ENCODE measurements around the gene GRIN3A.
"Not testable (repeated sequence)": the region's sequence is repeated elsewhere in the genome, so short reads cannot be mapped to it uniquely, and the experiment has no call there.

Gene GRIN3A

DNA sequence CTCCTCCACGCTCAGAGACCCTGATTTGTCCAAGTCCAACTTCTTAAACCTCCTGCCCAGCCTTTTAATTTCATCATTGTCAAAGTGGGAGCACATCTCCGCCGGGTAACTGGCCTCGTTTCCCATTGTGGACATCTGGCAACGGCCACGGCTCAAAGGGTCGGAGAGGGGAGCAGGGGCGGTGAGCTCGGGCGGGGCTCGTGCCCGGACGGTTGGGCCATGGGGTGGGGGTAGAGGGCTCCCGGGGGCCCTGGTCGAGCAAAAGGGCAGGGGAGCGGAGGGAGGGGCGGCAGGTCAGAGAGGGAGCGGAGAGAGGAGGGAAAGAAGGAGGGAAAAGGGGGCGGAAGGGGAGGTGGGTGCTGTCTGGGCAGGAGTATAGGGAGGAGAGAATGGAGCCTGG is 143.7 kb downstream of the GRIN3A start, which contains the start of gene PPP3R2:
PPP3R2 (minus strand) TSS at position 174 of the 400 bp plus-strand sequence; CDS start at position 126, 48 bp downstream.
- no peak within 1 kb of the TSS for H3K27ac ChIP-seq
- H3K9me3 ChIP-seq: no peaks in the 10 kb centered on the region
- TF ChIP-seq, protein P1, sequence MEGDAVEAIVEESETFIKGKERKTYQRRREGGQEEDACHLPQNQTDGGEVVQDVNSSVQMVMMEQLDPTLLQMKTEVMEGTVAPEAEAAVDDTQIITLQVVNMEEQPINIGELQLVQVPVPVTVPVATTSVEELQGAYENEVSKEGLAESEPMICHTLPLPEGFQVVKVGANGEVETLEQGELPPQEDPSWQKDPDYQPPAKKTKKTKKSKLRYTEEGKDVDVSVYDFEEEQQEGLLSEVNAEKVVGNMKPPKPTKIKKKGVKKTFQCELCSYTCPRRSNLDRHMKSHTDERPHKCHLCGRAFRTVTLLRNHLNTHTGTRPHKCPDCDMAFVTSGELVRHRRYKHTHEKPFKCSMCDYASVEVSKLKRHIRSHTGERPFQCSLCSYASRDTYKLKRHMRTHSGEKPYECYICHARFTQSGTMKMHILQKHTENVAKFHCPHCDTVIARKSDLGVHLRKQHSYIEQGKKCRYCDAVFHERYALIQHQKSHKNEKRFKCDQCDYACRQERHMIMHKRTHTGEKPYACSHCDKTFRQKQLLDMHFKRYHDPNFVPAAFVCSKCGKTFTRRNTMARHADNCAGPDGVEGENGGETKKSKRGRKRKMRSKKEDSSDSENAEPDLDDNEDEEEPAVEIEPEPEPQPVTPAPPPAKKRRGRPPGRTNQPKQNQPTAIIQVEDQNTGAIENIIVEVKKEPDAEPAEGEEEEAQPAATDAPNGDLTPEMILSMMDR (IDR thresholded peaks at IDR 0.05): no peak
- peaks cover 32% of the 10 kb centered on the region for H3K27me3 ChIP-seq
- H3K36me3 ChIP-seq: no peaks in the 10 kb centered on the region
- H3K4me3 ChIP-seq (ENCODE audit: low read depth in 1 of 2, low read length in 1 of 2): no peak within 1 kb of the TSS
- no peaks in the 10 kb centered on the region for H3K4me1 ChIP-seq (ENCODE audit: control insufficient read depth in 1 of 2, insufficient read depth in 1 of 2, low read depth in 1 of 2, low read length in 1 of 2)

DNA sequence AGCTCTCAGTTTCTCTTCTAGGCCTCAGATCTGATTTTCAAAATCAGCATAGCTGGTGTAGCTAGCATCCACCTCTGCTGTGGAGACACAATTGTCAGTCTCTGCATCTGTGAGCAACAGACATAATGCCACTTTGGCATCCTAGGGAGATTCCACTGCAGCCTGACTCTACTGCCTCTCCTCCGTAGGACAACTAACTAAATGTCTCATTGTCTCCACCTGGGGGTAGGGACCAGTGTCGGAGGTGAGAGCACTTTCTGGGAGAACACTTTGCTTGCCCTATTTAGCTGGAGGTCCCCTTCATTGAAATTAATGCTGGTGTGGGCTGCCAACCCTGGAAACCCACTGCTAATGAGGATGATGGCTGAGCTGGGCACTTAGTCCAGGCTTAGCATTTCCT is 145.1 kb downstream of the GRIN3A start:
- H3K4me1 ChIP-seq (ENCODE audit: control insufficient read depth in 1 of 2, insufficient read depth in 1 of 2, low read depth in 1 of 2, low read length in 1 of 2): no peaks in the 10 kb centered on the region
- no peak overlapping the region for H3K4me3 ChIP-seq (ENCODE audit: low read depth in 1 of 2, low read length in 1 of 2)
- H3K9me3 ChIP-seq: no peaks in the 10 kb centered on the region
- no peak overlapping the region for H3K27ac ChIP-seq
- no peaks in the 10 kb centered on the region for H3K36me3 ChIP-seq
- TF ChIP-seq, protein P1 (IDR thresholded peaks at IDR 0.05): no peak
- peaks cover 17% of the 10 kb centered on the region for H3K27me3 ChIP-seq

DNA sequence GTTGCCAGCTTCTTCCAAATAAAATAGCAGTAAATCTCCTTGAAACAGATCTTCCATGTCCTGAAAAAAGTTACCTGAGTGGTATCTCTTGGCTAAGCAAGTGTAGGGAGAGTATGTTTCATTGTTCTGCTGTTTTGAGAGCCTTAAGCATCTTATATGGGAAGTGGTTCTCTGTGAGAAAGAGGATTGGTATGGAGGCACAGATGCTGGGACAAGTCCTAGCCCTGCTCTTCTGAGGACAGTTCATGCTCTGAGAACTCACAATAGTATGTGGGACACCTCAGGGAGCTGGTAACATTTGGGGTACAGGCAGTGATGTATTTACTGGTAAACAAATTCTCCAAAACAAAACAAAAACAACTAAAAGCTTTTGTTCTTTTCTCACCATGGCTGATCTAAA is 145.7 kb downstream of the GRIN3A start:
- Histone ChIP-seq H3K36me3 (no peaks in the 10 kb centered on the region), H3K4me1 (ENCODE audit: control insufficient read depth in 1 of 2, insufficient read depth in 1 of 2, low read depth in 1 of 2, low read length in 1 of 2) (no peaks in the 10 kb centered on the region), H3K27ac (no peak overlapping the region), H3K27me3 (peaks cover 16% of the 10 kb centered on the region), H3K4me3 (ENCODE audit: low read depth in 1 of 2, low read length in 1 of 2) (no peak overlapping the region), H3K9me3 (no peaks in the 10 kb centered on the region)
- TF ChIP-seq, protein P1 (IDR thresholded peaks at IDR 0.05): no peak

DNA sequence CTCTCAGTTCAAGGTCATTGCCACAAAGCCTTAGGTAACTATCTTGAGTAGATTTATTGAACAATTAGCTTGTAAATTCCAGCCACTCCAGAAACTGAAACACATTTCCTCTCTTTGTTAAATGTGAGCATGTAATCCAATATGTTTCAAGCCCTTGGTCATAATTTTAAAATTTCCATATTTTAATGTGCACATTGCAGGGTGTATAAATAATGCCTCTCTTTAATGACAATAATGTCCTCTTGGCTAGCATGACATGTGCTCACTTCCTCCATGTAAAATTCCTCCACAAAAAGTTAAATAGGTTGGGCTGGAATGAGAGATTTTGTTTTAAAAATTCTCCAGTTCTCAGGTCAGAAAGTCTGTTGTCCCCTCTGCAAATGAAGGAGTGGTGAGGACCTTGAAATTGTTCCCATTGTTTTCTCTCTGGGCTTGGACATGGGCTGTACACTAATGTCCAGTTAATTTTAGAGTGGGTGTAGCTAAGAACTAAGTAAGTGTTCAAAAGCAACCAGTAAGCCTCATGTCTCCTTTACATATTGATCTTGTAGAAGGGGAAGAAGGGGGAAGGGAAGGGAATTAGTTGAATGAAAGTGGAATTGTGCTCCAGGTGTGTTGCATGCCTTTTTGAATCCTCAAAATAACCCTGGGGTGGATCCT is 146.5 kb downstream of the GRIN3A start:
- Histone ChIP-seq H3K27me3 (peaks cover 16% of the 10 kb centered on the region), H3K27ac (no peak overlapping the region), H3K4me3 (ENCODE audit: low read depth in 1 of 2, low read length in 1 of 2) (no peak overlapping the region), H3K36me3 (no peaks in the 10 kb centered on the region), H3K9me3 (no peaks in the 10 kb centered on the region), H3K4me1 (ENCODE audit: control insufficient read depth in 1 of 2, insufficient read depth in 1 of 2, low read depth in 1 of 2, low read length in 1 of 2) (no peaks in the 10 kb centered on the region)
- TF ChIP-seq, protein P1 (IDR thresholded peaks at IDR 0.05): no peak

DNA sequence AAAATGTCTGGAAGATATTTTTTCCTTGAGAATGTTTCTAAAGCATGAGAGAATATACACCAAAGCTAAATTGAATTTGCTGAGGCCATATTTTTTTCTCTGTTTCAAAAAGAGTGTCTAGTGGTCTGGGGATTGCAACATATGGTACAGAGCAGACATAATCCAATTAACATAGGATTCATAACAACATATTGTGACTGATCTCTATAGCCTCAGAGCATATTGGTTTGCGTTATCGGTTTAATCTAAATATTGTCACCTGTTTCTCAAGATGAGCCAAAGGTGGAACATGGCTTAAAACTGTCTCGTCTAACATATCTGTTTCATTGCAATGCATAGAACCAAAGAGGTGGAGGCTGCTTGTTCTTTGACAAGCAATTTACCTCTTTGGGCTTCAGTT is 147.5 kb downstream of the GRIN3A start:
- Histone ChIP-seq H3K27me3 (peaks cover 16% of the 10 kb centered on the region), H3K36me3 (no peaks in the 10 kb centered on the region), H3K4me3 (ENCODE audit: low read depth in 1 of 2, low read length in 1 of 2) (no peak overlapping the region), H3K4me1 (ENCODE audit: control insufficient read depth in 1 of 2, insufficient read depth in 1 of 2, low read depth in 1 of 2, low read length in 1 of 2) (peaks cover 0 to 8% of the 10 kb centered on the region in 2 experiments), H3K9me3 (no peaks in the 10 kb centered on the region), H3K27ac (no peak overlapping the region)
- TF ChIP-seq, protein P1 (IDR thresholded peaks at IDR 0.05): no peak

DNA sequence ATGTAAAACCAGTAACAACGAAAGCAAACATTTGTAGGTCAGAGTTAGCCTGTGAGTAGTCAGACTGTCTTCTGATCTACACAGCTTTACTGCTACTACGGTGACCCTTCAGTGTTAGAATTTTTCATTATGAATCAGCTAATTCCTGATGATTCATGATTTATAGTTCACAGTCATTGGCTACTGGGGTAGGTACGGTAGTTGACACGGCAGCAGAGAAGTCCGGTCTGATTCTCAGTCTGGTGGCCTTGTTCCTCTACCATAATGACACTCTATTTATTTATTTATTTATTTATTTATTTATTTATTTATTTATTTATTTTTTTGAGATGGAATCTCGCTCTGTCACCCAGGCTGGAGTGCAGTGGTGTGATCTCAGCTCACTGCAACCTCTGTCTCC is 148.4 kb downstream of the GRIN3A start:
- not testable (repeated sequence) for H3K27ac ChIP-seq; H3K9me3 ChIP-seq; H3K4me3 ChIP-seq (ENCODE audit: low read depth in 1 of 2, low read length in 1 of 2); H3K36me3 ChIP-seq
- Histone ChIP-seq H3K4me1 (ENCODE audit: control insufficient read depth in 1 of 2, insufficient read depth in 1 of 2, low read depth in 1 of 2, low read length in 1 of 2) (peaks cover 6 to 16% of the 10 kb centered on the region in 2 experiments), H3K27me3 (peaks cover 16% of the 10 kb centered on the region)

All from neutrophil (primary cell).